Right cardiac atrium (tissue), 5 donors: ENCODE data around the gene PLA2G2D. TPM values are rescaled to one million over a fixed set of nuclear protein-coding genes. Genes with fewer than 3 reads are reported as not detected.
A peak's percentile ranks its signal among the peaks of the same experiment; 100 is the strongest.

Source experiments
- ATAC-seq, 2 donors: fragments of 200-7000 bp; cut with Tn5 transposase; one replicate each; pipeline versions ENCODE4 v1.8.0 to v1.9.1; 2020; ENCODE audit warnings: moderate library complexity in 2 of 2, mild to moderate bottlenecking in 1 of 2
- DNase-seq, 3 donors: peaks; one replicate each; pipeline ENCODE4 v3.0.0-alpha.2; 2020
- H3K27ac ChIP-seq: one replicate; pipeline ENCODE4 v1.5.1; 2013; ENCODE audit warnings: mild to moderate bottlenecking, low read length, control low read depth, moderate library complexity
- H3K27me3 ChIP-seq: one replicate; pipeline ENCODE4 v1.6.1; 2013; ENCODE audit not compliant: control insufficient read depth, insufficient read depth
- H3K4me1 ChIP-seq: one replicate; pipeline ENCODE4 v1.6.1; 2013; ENCODE audit warnings: low read length; ENCODE audit not compliant: control insufficient read depth, insufficient read depth
- H3K4me3 ChIP-seq: one replicate; pipeline ENCODE4 v1.5.1; 2013; ENCODE audit warnings: low read length, control low read depth
- H3K9me3 ChIP-seq: one replicate; pipeline ENCODE4 v1.6.1; 2013; ENCODE audit warnings: low read length; ENCODE audit not compliant: control insufficient read depth
- WGBS: extraction: QIAGEN DNeasy Blood & Tissue Kit; methylation state at CpG from one replicate; pipeline ENCODE4 v1.1.7; 2013; 5-methylcytosine and 5-hydroxymethylcytosine counted together
- intact Hi-C, 4 donors: fragments of 100-400 bp; cut with DNase I; formaldehyde crosslinking; loops; one replicate each; pipeline versions ENCODE4 v1.11.0 to v1.14.0; 2022 to 2023
- polyA plus RNA-seq: library from polyadenylated mRNA; stranded (reverse); fragments of 200-250 nt; gene quantifications from one replicate; pipeline ENCODE4 v1.2.3, GENCODE V29; 2013
- total RNA-seq, 4 donors: library from RNA; stranded (reverse); fragmentation: NEBNext Ultra II Directional; extraction: Animal tissue kit (Norgen Biotek cat#: 25700); gene quantifications; one replicate each; pipeline ENCODE4 v1.2.1, GENCODE V29; 2021
- donor health status: healthy with polysubstance abuse.
- donor health status: DM: no; HTN: yes; CAD: no.
- donor health status: DM: no; HTN: no; CAD: no.
- donor health status: DM: no; HTN: yes; CAD: no; lungs with severe emphysema.
- donor health status: DM: yes; HTN: yes; CAD: no.

The PLA2G2D gene
- total and polyA plus RNA-seq, 5 donors = not detected

GRCh38 chr1:20099533-20099932, 19.8 kb downstream of the PLA2G2D start:
- ATAC-seq (no peak), DNase-seq (no peak)
- H3K4me3 ChIP-seq = no peak overlapping the region
- no peak overlapping the region for H3K27ac ChIP-seq
- 66% methylated on average over 3 of the region's 3 CpGs for WGBS
- no peaks in the 10 kb centered on the region for H3K9me3 ChIP-seq
- no peaks in the 10 kb centered on the region for H3K27me3 ChIP-seq
- intact Hi-C loops = no loop called here
- H3K4me1 ChIP-seq = no peaks in the 10 kb centered on the region

- no peak overlapping the region for H3K4me3 ChIP-seq
- H3K4me1 ChIP-seq = peaks cover 7% of the 10 kb centered on the region
- intact Hi-C loops = no loop called here
- no peak for DNase-seq
- no peaks in the 10 kb centered on the region for H3K9me3 ChIP-seq
- ATAC-seq = no peak
- 84% methylated on average over 7 of the region's 7 CpGs for WGBS
- H3K27ac ChIP-seq = no peak overlapping the region
- H3K27me3 ChIP-seq = no peaks in the 10 kb centered on the region
Measured at GRCh38 chr1:20096840-20097447, 22.4 kb downstream of the PLA2G2D start.

- H3K9me3 ChIP-seq = no peaks in the 10 kb centered on the region
- DNase-seq (no peak), ATAC-seq (no peak)
- no peaks in the 10 kb centered on the region for H3K27me3 ChIP-seq
- intact Hi-C loops = no loop called here
- no peak overlapping the region for H3K4me3 ChIP-seq
- H3K27ac ChIP-seq = no peak overlapping the region
- H3K4me1 ChIP-seq = peaks cover 7% of the 10 kb centered on the region
- 73% methylated on average over 5 of the region's 5 CpGs for whole genome bisulfite sequencing
Measured at GRCh38 chr1:20095564-20096434, 23.5 kb downstream of the PLA2G2D start.

DNA sequence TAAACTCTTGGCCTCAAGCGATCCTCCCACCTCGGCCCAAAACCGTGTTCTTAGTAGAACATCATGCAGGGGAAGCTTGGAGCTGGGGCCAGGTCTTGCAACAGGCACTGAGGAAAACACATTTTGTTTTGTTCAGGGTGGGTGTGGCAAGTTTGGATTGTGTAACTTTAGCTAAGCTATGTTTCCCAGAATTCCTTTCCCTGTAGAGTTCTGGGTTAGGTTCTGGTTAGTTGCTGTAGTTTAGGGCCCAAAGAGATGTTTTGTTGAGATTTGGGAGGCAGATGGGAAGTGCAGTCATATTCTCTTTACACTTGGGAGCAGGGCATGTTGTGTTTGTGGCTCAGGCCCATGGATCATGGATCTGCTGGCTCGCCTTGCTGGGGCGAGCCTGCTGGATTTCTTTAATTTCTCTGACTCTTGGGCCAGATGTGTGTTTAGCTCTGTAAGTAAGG, 25.4 kb downstream of the PLA2G2D start:
- Histone ChIP-seq H3K4me1 (peaks cover 7% of the 10 kb centered on the region), H3K27ac (peak overlapping the region; percentile 83), H3K27me3 (no peaks in the 10 kb centered on the region), H3K9me3 (no peaks in the 10 kb centered on the region), H3K4me3 (no peak overlapping the region)
- intact Hi-C loops = no loop called here
- WGBS = 60% methylated on average over 5 of the region's 5 CpGs
- DNase-seq = peak; percentile 85 to 94 (median 85)
- ATAC-seq = peak; percentile 78 to 82

DNA sequence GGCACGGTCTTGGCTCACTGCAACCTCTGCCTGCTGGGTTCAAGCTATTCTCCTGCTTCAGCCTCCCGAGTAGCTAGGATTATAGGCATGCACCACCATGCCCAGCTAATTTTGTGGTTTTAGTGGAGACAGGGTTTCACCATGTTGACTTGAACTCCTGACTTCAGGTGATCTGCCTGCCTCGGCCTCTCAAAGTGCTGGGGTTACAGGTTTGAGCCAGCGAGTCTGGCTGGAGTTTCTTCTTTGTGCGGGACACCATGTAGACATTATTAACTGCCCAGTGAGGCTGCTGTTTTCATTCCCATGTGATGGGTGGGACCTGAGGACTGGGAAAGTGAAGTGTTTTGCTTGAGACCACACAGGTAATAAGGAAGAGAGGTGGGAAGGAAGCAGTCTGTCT, 26.0 kb downstream of the PLA2G2D start:
- intact Hi-C loops = no loop called here
- H3K4me3 ChIP-seq = no peak overlapping the region
- DNase-seq = peak in 1 of 3 donors; percentile 55
- no peaks in the 10 kb centered on the region for H3K9me3 ChIP-seq
- ATAC-seq = peak; percentile 1 to 3
- 87% methylated on average over 5 of the region's 5 CpGs for WGBS
- peak overlapping the region; percentile 80 for H3K27ac ChIP-seq
- peaks cover 7% of the 10 kb centered on the region for H3K4me1 ChIP-seq
- H3K27me3 ChIP-seq = no peaks in the 10 kb centered on the region

- H3K27me3 ChIP-seq = no peaks in the 10 kb centered on the region
- ATAC-seq (no peak), DNase-seq (peak in 1 of 3 donors; percentile 70)
- no peaks in the 10 kb centered on the region for H3K9me3 ChIP-seq
- no peak overlapping the region for H3K4me3 ChIP-seq
- 82% methylated on average over 6 of the region's 6 CpGs for WGBS
- H3K4me1 ChIP-seq = peaks cover 11% of the 10 kb centered on the region
- peak overlapping the region; percentile 42 for H3K27ac ChIP-seq
- intact Hi-C loops = no loop called here
Measured at GRCh38 chr1:20090641-20091040, 28.7 kb downstream of the PLA2G2D start.

- WGBS = 86% methylated on average over 3 of the region's 3 CpGs
- ATAC-seq = no peak
- intact Hi-C loops = no loop called here
- peaks cover 11% of the 10 kb centered on the region for H3K4me1 ChIP-seq
- H3K9me3 ChIP-seq = no peaks in the 10 kb centered on the region
- no peak for DNase-seq
- no peak overlapping the region for H3K27ac ChIP-seq
- H3K4me3 ChIP-seq = no peak overlapping the region
- no peaks in the 10 kb centered on the region for H3K27me3 ChIP-seq
Measured at GRCh38 chr1:20090119-20090518, 29.2 kb downstream of the PLA2G2D start.

DNA sequence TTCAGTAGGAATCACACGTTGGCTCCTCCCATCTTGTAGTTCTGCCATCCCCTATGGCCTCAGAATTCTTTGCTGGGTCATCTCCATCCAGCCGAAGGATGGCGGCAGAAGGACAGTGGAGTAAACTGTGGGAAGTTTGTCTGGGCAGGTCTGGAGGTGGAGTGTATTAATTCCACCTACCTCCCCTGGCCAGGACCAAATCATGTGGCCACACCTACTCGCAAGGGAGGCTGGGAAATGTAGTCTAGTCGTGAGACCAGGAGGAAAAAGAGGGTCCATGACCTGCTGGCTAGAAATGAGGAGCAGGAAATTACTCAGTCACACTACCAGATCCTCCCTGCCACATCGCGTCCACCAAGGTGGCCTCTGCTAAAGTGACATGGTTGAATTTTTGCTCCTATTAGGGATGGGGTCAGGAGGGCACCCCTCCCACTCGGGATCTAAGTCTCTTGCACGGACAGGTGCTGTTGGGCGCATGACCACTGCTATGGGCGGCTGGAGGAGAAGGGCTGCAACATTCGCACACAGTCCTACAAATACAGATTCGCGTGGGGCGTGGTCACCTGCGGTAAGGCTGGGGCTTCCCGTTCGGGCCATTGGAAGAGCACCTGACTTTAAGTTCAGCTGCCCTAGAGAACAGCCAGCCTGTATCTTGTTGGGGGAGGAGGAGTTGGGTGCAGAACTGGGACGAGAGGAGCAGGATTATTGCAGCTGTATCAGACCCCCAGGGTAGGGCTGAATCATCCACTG, 29.8 kb downstream of the PLA2G2D start:
- WGBS = 86% methylated on average over 19 of the region's 19 CpGs
- DNase-seq (peak in 1 of 3 donors; percentile 48), ATAC-seq (no peak)
- Histone ChIP-seq H3K27ac (no peak overlapping the region), H3K9me3 (no peaks in the 10 kb centered on the region), H3K4me3 (no peak overlapping the region), H3K27me3 (no peaks in the 10 kb centered on the region), H3K4me1 (peaks cover 14% of the 10 kb centered on the region)
- intact Hi-C loops = no loop called here

DNA sequence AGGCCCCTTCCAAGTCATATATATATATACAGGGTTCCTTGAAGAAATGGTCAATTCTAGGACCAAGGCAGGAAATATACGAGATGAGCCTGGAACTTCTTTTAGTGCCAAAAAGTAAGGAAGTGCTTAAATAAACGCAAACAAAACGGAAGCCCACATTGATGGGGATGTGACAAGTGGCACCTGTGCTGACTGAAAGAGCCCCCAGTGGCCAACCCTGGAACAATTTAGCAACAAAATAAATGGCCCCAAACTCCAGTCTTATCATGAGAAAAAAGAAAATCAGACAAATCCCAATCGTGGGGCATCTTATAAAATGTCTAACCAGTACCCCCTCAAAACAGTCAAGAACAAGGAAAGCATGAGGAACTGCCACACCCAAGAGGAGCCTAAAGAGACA, 31.7 kb downstream of the PLA2G2D start:
- no peaks in the 10 kb centered on the region for H3K27me3 ChIP-seq
- DNase-seq = no peak
- no peaks in the 10 kb centered on the region for H3K9me3 ChIP-seq
- no peak for ATAC-seq
- intact Hi-C loops = no loop called here
- H3K27ac ChIP-seq = no peak overlapping the region
- H3K4me1 ChIP-seq = peaks cover 16% of the 10 kb centered on the region
- no peak overlapping the region for H3K4me3 ChIP-seq
- 56% methylated on average over 4 of the region's 4 CpGs for WGBS

- DNase-seq (no peak), ATAC-seq (no peak)
- Histone ChIP-seq H3K4me3 (no peak overlapping the region), H3K27me3 (no peaks in the 10 kb centered on the region), H3K9me3 (no peaks in the 10 kb centered on the region), H3K4me1 (peaks cover 20% of the 10 kb centered on the region), H3K27ac (no peak overlapping the region)
- intact Hi-C loops = no loop called here
- 83% methylated on average over 1 of the region's 1 CpG for WGBS
Measured at GRCh38 chr1:20086800-20087199, 32.5 kb downstream of the PLA2G2D start.
